K562 (cell line): Measurements from ENCODE around the gene SMG6. TPM values are rescaled to one million over a fixed set of nuclear protein-coding genes. Genes with fewer than 3 reads are reported as not detected.

ENCODE experiments used
- BCOR ChIP-seq: fragments of 450-650 bp; IDR thresholded peaks from 2 replicates; pipeline ENCODE4 v1.6.1; 2016
- CTBP1 ChIP-seq: fragments of 450-650 bp; IDR thresholded peaks from 2 replicates; pipeline ENCODE4 v1.6.1; 2016; ENCODE audit warnings: borderline replicate concordance
- ETV1 ChIP-seq: fragments of 450-650 bp; conservative IDR thresholded peaks from 2 replicates; pipeline ENCODE4 v1.6.1; 2016; ENCODE audit warnings: missing genetic modification characterization, control low read depth, low read depth, missing compliant biosample characterization
- GMEB1 ChIP-seq: fragments of 250-450 bp; sonication (Bioruptor Pico); IDR thresholded peaks from 2 replicates; pipeline ENCODE4 v1.4.0; 2020; ENCODE audit warnings: mild to moderate bottlenecking
- HDAC1 ChIP-seq, 2 experiments: fragments of 450-650 bp; IDR thresholded peaks; 2 replicates each; pipeline ENCODE4 v1.6.1; 2016 to 2017; ENCODE audit warnings: inconsistent platforms in 1 of 2, mild to moderate bottlenecking in 1 of 2, moderate library complexity in 1 of 2
- HDAC2 ChIP-seq: fragments of 450-650 bp; IDR thresholded peaks from 2 replicates; pipeline ENCODE4 v1.6.1; 2016; ENCODE audit warnings: mild to moderate bottlenecking
- HLTF ChIP-seq: fragments of 450-650 bp; IDR thresholded peaks from 2 replicates; pipeline ENCODE4 v1.6.1; 2016
- ID3 ChIP-seq, 2 experiments: fragments of 250-450 bp in 1 of 2; fragments of 450-650 bp in 1 of 2; sonication (Bioruptor Pico) in 1 of 2; IDR thresholded peaks; 2 replicates each; pipeline versions ENCODE4 v1.6.1 to v1.8.0; 2016 to 2021; ENCODE audit warnings: mild to moderate bottlenecking in 2 of 2, moderate library complexity in 2 of 2, missing compliant biosample characterization in 1 of 2, missing genetic modification characterization in 1 of 2
- IFI16 ChIP-seq: fragments of 250-450 bp; sonication (Bioruptor Pico); IDR thresholded peaks from 2 replicates; pipeline ENCODE4 v2.1.2; 2022; ENCODE audit warnings: mild to moderate bottlenecking, inconsistent platforms
- KDM4B ChIP-seq, 2 experiments: fragments of 450-650 bp in 1 of 2; sonication (generic) in 1 of 2; IDR thresholded peaks; 2 replicates each; pipeline ENCODE4 v1.6.1; 2016 to 2017; ENCODE audit warnings: borderline replicate concordance in 2 of 2, antibody characterized with exemption in 1 of 2, low read depth in 1 of 2, mild to moderate bottlenecking in 1 of 2
- MXI1 ChIP-seq: IDR thresholded peaks from 2 replicates; pipeline ENCODE4 v1.6.1; 2011; ENCODE audit warnings: low read depth, mild to moderate bottlenecking, improper control_type of control experiment, low read length
- NFE2L1 ChIP-seq: fragments of 450-650 bp; IDR thresholded peaks from 2 replicates; pipeline ENCODE4 v1.6.1; 2016; ENCODE audit warnings: missing genetic modification characterization, low read depth, mild to moderate bottlenecking, missing compliant biosample characterization, moderate library complexity, borderline replicate concordance
- NKRF ChIP-seq: fragments of 450-650 bp; IDR thresholded peaks from 2 replicates; pipeline ENCODE4 v1.6.1; 2016; ENCODE audit warnings: borderline replicate concordance
- ZBTB11 ChIP-seq, 3 experiments: fragments of 200-800 bp in 1 of 3; fragments of 250-450 bp in 1 of 3; fragments of 450-650 bp in 1 of 3; sonication (Bioruptor Pico) in 1 of 3; sonication (Bioruptor generic) in 1 of 3; formaldehyde crosslinking in 1 of 3; IDR thresholded peaks; 2 replicates each; pipeline versions ENCODE4 v1.6.1 to v1.8.0; 2016 to 2022; ENCODE audit warnings: mild to moderate bottlenecking in 2 of 3, missing genetic modification characterization in 2 of 3, missing compliant biosample characterization in 1 of 3, moderate library complexity in 1 of 3
- ZNF639 ChIP-seq, 2 experiments: fragments of 200-800 bp in 1 of 2; sonication (Bioruptor generic) in 1 of 2; sonication (generic) in 1 of 2; formaldehyde crosslinking in 1 of 2; IDR thresholded peaks in 1 of 2; conservative IDR thresholded peaks in 1 of 2; 2 replicates each; pipeline versions ENCODE4 v1.5.0 to v1.6.1; 2016 to 2020; ENCODE audit warnings: missing compliant biosample characterization in 1 of 2, missing genetic modification characterization in 1 of 2, missing genetic modification reagents in 1 of 2
- polyA plus RNA-seq, 8 experiments: library from polyadenylated mRNA; depleted of rRNA in 4 of 8; stranded (reverse) in 5 of 8; unstranded in 3 of 8; fragments of >200 nt; fragmentation: Nextera tagmentation in 2 of 8; fragmentation: Illumina TruSeq in 1 of 8; extraction: Ambion mirVana in 2 of 8; extraction: Trizol in 1 of 8; gene quantifications; 2 replicates each; pipeline versions ENCODE4 v1.2.1 to v1.2.3, GENCODE V29; 2011 to 2014; ENCODE audit warnings: inconsistent platforms in 1 of 8, missing spikeins in 1 of 8
- total RNA-seq, 7 experiments: library from RNA; depleted of rRNA in 6 of 7; stranded (reverse); fragments of >200 nt in 6 of 7; fragmentation: Illumina TruSeq in 2 of 7; extraction: Trizol in 2 of 7; gene quantifications; 2 replicates each; pipeline versions ENCODE4 v1.2.1 to v1.2.3, GENCODE V29; 2011 to 2021; ENCODE audit warnings: low replicate concordance in 1 of 7

The SMG6 gene
- total and polyA plus RNA-seq, 9 of the 15 experiments (the other 6 are each of a cell fraction or from before 2014, with no cell fraction given): 0.44 to 13.9 (median 6.0) TPM

- TF ChIP-seq ZBTB11 (CRISPR knock-in tag; IDR thresholded peaks at IDR 0.05): peak in 1 of 3 experiments; percentile 57; a peak in 2 of 6 replicates
- peak; percentile 44 for TF ChIP-seq GMEB1
- TF ChIP-seq HDAC1 (IDR thresholded peaks at IDR 0.05): peak in 1 of 2 experiments; percentile 96; a peak in 2 of 4 replicates
- TF ChIP-seq ID3 (CRISPR knock-in tag; IDR thresholded peaks at IDR 0.05): no peak
- 0 out of 2 replicates have a peak, but pooled peaks have one; percentile 13 for TF ChIP-seq ID3 (tag; IDR thresholded peaks at IDR 0.05)
- TF ChIP-seq HDAC2: peak; percentile 74
- peak; percentile 58; the same call in 1 of the 2 replicates for TF ChIP-seq CTBP1
- peak in 1 of 2 experiments; percentile 58; a peak in 1 of 4 replicates for TF ChIP-seq ZNF639 (CRISPR knock-in tag; conservative IDR thresholded peaks at IDR 0.05 in 1 of 2, IDR thresholded peaks at IDR 0.05 in 1 of 2)
- peak; percentile 98 for TF ChIP-seq NKRF
- no peak for TF ChIP-seq IFI16 (CRISPR knock-in tag)
- no peak for TF ChIP-seq HLTF
- TF ChIP-seq ETV1 (tag): peak; percentile 50
- peak in 1 of 2 experiments; percentile 91; a peak in 2 of 4 replicates for TF ChIP-seq KDM4B (IDR thresholded peaks at IDR 0.05; ENCODE audit: borderline replicate concordance in 2 of 2, low read depth in 1 of 2)
- TF ChIP-seq BCOR: peak; percentile 16; the same call in 1 of the 2 replicates
- no peak for TF ChIP-seq NFE2L1 (tag)
- TF ChIP-seq MXI1: peak; percentile 79
Measured at GRCh38 chr17:2336215-2336851, 32.7 kb upstream of the SMG6 start, which contains the start of gene TSR1 (continued).
